Neural cell (in vitro differentiated cells): Measurements from ENCODE around the gene TMEM218. TPM values are rescaled to one million over a fixed set of nuclear protein-coding genes. Genes with fewer than 3 reads are reported as not detected.

Experiments
- H2AFZ ChIP-seq: fragments of 200-600, 300-800 bp; sonication (generic), shearing (Covaris generic); 2 replicates; pipeline ENCODE4 v1.6.0; 2014; ENCODE audit warnings: low read depth, mild to moderate bottlenecking, antibody characterized with exemption, low read length, moderate library complexity
- H3F3A ChIP-seq: fragments of 200-600 bp; shearing (Covaris generic); 2 replicates; pipeline ENCODE4 v1.6.1; 2016; ENCODE audit warnings: mild to moderate bottlenecking, moderate library complexity, mixed read lengths, antibody characterized with exemption, low read length; ENCODE audit not compliant: insufficient read depth, poor library complexity, severe bottlenecking
- H3K27ac ChIP-seq: fragments of 200-600, 300-800 bp; sonication (generic), shearing (Covaris generic); 2 replicates; pipeline ENCODE4 v1.5.1; 2014; ENCODE audit warnings: mild to moderate bottlenecking, low read length, moderate library complexity
- H3K27me3 ChIP-seq: fragments of 300-800, 200-600 bp; sonication (generic), shearing (Covaris generic); 2 replicates; pipeline ENCODE4 v1.6.0; 2014; ENCODE audit warnings: mild to moderate bottlenecking, low read depth, low read length, moderate library complexity; ENCODE audit not compliant: insufficient read depth
- H3K36me3 ChIP-seq: fragments of 300-800, 200-600 bp; sonication (generic), shearing (Covaris generic); 2 replicates; pipeline ENCODE4 v1.5.1; 2014; ENCODE audit warnings: mild to moderate bottlenecking, antibody characterized with exemption, low read length, moderate library complexity; ENCODE audit not compliant: insufficient read depth
- H3K4me2 ChIP-seq: fragments of 300-800, 200-600 bp; sonication (generic), shearing (Covaris generic); 2 replicates; pipeline ENCODE4 v1.6.0; 2014; ENCODE audit warnings: mild to moderate bottlenecking, low read length
- H3K4me3 ChIP-seq: fragments of 300-800, 200-600 bp; sonication (generic), shearing (Covaris generic); 2 replicates; pipeline ENCODE4 v1.5.1; 2014; ENCODE audit warnings: mild to moderate bottlenecking, low read length, moderate library complexity
- H3K79me2 ChIP-seq: fragments of 200-600 bp; shearing (Covaris generic); replicated peaks from 2 replicates; pipeline ENCODE4 v1.6.0; 2014; ENCODE audit warnings: mild to moderate bottlenecking, low read length, moderate library complexity; ENCODE audit not compliant: insufficient read depth
- H3K9ac ChIP-seq: fragments of 300-800, 200-600 bp; sonication (generic), shearing (Covaris generic); 2 replicates; pipeline ENCODE4 v1.6.1; 2016; ENCODE audit warnings: mild to moderate bottlenecking, low read length, mixed read lengths
- H3K9me2 ChIP-seq: fragments of 200-600 bp; shearing (Covaris generic); 2 replicates; pipeline ENCODE4 v1.6.1; 2016; ENCODE audit warnings: mild to moderate bottlenecking, low read length, mixed read lengths; ENCODE audit not compliant: insufficient read depth
- H3K9me3 ChIP-seq: fragments of 200-600, 300-800 bp; sonication (generic), shearing (Covaris generic); 2 replicates; pipeline ENCODE4 v1.6.1; 2016; ENCODE audit warnings: mild to moderate bottlenecking, mixed run types, low read length, moderate library complexity, mixed read lengths
- H4K20me1 ChIP-seq: fragments of 200-600 bp; shearing (Covaris generic); 2 replicates; pipeline ENCODE4 v1.6.1; 2016; ENCODE audit warnings: mild to moderate bottlenecking, mixed run types; ENCODE audit not compliant: insufficient read depth
- CTCF ChIP-seq: fragments of 450-650 bp; IDR thresholded peaks from 2 replicates; pipeline ENCODE4 v1.5.1; 2014; ENCODE audit warnings: antibody characterized with exemption, mild to moderate bottlenecking, moderate library complexity; ENCODE audit not compliant: poor library complexity, severe bottlenecking
- EP300 ChIP-seq: fragments of 450-650 bp; conservative IDR thresholded peaks from 2 replicates; pipeline ENCODE4 v1.6.1; 2014; ENCODE audit warnings: antibody characterized with exemption, mild to moderate bottlenecking, moderate library complexity; ENCODE audit not compliant: poor library complexity, severe bottlenecking
- EZH2 ChIP-seq: fragments of 200-600, 300-800 bp; shearing (Covaris generic), sonication (generic); IDR thresholded peaks from 2 replicates; pipeline ENCODE4 v1.6.1; 2014; ENCODE audit warnings: antibody characterized with exemption, low read length, borderline replicate concordance, mild to moderate bottlenecking; ENCODE audit not compliant: insufficient read depth, poor library complexity, severe bottlenecking
- MXI1 ChIP-seq: fragments of 450-650 bp; conservative IDR thresholded peaks from 2 replicates; pipeline ENCODE4 v1.6.1; 2014; ENCODE audit warnings: antibody characterized with exemption, mild to moderate bottlenecking; ENCODE audit not compliant: poor library complexity, severe bottlenecking
- POLR2AphosphoS5 ChIP-seq: IDR thresholded peaks from 2 replicates; pipeline ENCODE4 v1.6.1; 2012
- RAD21 ChIP-seq: fragments of 450-650 bp; conservative IDR thresholded peaks from 2 replicates; pipeline ENCODE4 v1.6.1; 2014; ENCODE audit warnings: antibody characterized with exemption, mild to moderate bottlenecking, moderate library complexity
- REST ChIP-seq: IDR thresholded peaks from 2 replicates; pipeline ENCODE4 v1.6.1; 2012; ENCODE audit warnings: borderline replicate concordance
- SMC3 ChIP-seq: fragments of 450-650 bp; conservative IDR thresholded peaks from 2 replicates; pipeline ENCODE4 v1.6.1; 2014; ENCODE audit warnings: antibody characterized with exemption, mild to moderate bottlenecking, moderate library complexity; ENCODE audit not compliant: poor library complexity
- TAF1 ChIP-seq: IDR thresholded peaks from 2 replicates; pipeline ENCODE4 v1.6.1; 2012; ENCODE audit warnings: low read depth
- polyA plus RNA-seq: library from polyadenylated mRNA; depleted of rRNA; stranded (reverse); fragments of >200 nt; gene quantifications from 2 replicates; pipeline ENCODE4 v1.2.3, GENCODE V29; 2014

Gene TMEM218
- polyA plus RNA-seq, 1 donor from 2014 or later, result 70.0 TPM

- Histone ChIP-seq H3K27me3 (no peaks in the 10 kb centered on the region), H3K36me3 (no peaks in the 10 kb centered on the region), H3K9ac (no peak overlapping the region), H3K9me2 (no peaks in the 10 kb centered on the region), H3K4me2 (no peak overlapping the region), H3K27ac (no peak overlapping the region), H3K9me3 (no peaks in the 10 kb centered on the region), H4K20me1 (no peaks in the 10 kb centered on the region), H3F3A (no peaks in the 10 kb centered on the region), H2AFZ (no peak overlapping the region), H3K4me3 (no peak overlapping the region), H3K79me2 (no peaks in the 10 kb centered on the region)
- TF ChIP-seq MXI1 (no peak), POLR2AphosphoS5 (no peak), CTCF (no peak), SMC3 (no peak), EP300 (no peak), EZH2 (no peak), RAD21 (no peak), REST (no peak), TAF1 (no peak)
Measured at GRCh38 chr11:125079151-125079877, 32.1 kb downstream of the TMEM218 start.

DNA sequence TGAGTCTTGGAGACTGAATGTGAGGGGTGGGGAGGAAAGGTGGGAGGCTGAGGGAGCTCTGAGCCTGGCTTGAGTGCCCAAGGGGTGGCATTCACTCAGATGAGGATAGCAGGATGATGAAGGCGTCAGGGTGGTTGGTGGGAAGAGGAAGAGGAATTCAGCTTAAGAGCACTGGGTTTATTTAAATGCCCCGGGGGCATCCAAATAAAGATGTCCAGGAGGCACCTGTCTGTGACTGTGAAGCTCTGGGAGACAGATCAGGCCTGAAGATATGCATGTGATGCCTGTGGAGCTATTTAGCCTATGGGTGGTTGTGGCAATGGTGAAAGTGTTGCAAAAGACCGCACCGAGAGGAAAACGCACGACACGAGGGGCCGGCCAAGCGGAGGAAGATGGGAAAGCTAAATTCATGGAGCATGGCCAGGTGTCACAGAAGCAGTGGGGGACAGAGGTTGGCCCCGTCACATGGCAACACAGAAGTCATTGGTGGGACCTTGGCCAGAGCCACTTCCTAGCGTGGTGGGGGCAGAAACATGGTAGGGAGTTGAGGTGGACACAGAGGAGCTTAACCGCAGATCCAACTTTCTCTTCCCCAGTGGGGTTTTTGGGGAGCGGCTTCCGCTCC is 32.8 kb downstream of the TMEM218 start:
- Histone ChIP-seq H2AFZ (no peak overlapping the region), H3K9me2 (no peaks in the 10 kb centered on the region), H3K27me3 (no peaks in the 10 kb centered on the region), H3K9ac (no peak overlapping the region), H3K4me3 (no peak overlapping the region), H3K9me3 (no peaks in the 10 kb centered on the region), H3F3A (no peaks in the 10 kb centered on the region), H4K20me1 (no peaks in the 10 kb centered on the region), H3K27ac (no peak overlapping the region), H3K4me2 (no peak overlapping the region), H3K79me2 (no peaks in the 10 kb centered on the region), H3K36me3 (no peaks in the 10 kb centered on the region)
- TF ChIP-seq EZH2, result no peak
- TF ChIP-seq TAF1, result no peak
- no peak for TF ChIP-seq RAD21
- no peak for TF ChIP-seq REST
- no peak for TF ChIP-seq EP300
- TF ChIP-seq MXI1, result no peak
- TF ChIP-seq POLR2AphosphoS5, result no peak
- no peak for TF ChIP-seq SMC3
- no peak for TF ChIP-seq CTCF
